ENCODE measurements around the gene GSPT1.

The GSPT1 gene

GRCh38 chr16:11909653-11910545 lies 5.9 kb downstream of the GSPT1 start:
- DNase-seq, result no peak

GRCh38 chr16:11907160-11907970 lies 8.4 kb downstream of the GSPT1 start:
- DNase-seq, result no peak

GRCh38 chr16:11903906-11904305 lies 11.8 kb downstream of the GSPT1 start:
- no peak for DNase-seq

GRCh38 chr16:11901091-11901490 lies 14.7 kb downstream of the GSPT1 start:
- peak; percentile 23 for DNase-seq

- no peak for DNase-seq
Observed at GRCh38 chr16:11896486-11897176, 19.1 kb downstream of the GSPT1 start.

GRCh38 chr16:11893571-11893970 lies 22.2 kb downstream of the GSPT1 start:
- no peak for DNase-seq

- no peak for DNase-seq
Observed at GRCh38 chr16:11892761-11893160, 23.0 kb downstream of the GSPT1 start.

- no peak for DNase-seq
Observed at GRCh38 chr16:11890231-11890965, 25.4 kb downstream of the GSPT1 start.

- no peak for DNase-seq
Observed at GRCh38 chr16:11886881-11887280, 28.9 kb downstream of the GSPT1 start.

DNA sequence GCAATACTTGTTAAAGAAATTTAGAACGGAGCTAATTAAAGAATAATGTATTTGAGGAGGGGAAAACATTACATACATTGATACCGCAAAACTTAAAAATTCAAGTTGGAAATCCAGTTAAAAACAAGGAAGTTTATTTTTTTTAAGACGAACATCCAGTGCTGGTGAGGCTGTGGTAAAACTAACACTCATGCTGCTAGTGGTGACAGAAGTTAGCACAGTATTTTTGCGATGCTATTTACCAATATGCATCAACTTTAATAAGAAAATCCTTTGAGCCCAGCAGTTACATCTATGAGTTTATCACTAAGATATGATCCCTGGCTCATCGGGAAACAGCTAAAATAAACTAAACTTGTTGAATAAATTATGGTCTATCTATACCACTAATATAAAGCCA lies 31.7 kb downstream of the GSPT1 start:
- DNase-seq, result no peak

GRCh38 chr16:11880007-11880406 lies 35.7 kb downstream of the GSPT1 start:
- no peak for DNase-seq

GRCh38 chr16:11877374-11877773 lies 38.4 kb downstream of the GSPT1 start:
- no peak for DNase-seq

- DNase-seq, result no peak
Observed at GRCh38 chr16:11876306-11876705, 39.5 kb downstream of the GSPT1 start.

DNA sequence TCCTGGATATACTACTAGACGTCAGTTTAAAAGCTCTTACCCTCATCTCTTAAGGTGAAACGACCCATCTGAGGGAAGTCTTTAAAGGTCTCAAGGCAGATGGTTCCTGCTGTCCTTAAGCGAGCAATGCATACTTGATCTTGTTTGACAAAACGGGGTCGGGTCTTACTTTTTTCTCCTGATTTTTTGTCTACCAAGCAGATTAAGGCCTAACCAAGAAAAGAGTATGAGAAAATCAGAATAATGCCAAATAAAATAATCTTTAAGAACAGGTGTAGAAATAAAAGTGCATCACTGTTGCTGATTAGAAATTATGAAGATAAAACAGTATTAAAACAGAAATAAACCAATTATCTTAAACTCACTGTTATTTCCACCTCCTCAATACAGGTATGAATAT lies 40.0 kb downstream of the GSPT1 start:
- DNase-seq, result no peak

- no peak for DNase-seq
Observed at GRCh38 chr16:11871193-11871592, 44.6 kb downstream of the GSPT1 start.

DNA sequence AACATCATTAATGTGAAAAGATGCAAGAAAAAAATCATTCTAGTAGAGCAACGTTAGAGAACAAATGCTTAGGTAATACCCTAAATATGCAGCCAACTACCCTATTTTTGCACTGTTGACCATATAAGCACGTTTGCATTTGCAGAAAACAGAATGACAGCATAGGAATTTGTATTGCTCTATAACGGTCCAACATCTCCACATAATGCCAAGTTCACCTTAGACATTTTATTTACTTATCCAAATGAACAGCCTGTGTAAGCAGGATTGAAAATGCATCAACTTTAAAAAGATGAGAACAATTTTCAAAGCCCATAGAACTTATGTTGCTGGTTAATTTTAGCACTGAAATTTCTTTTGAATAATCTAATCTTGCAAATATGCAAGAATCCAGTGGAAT lies 45.4 kb downstream of the GSPT1 start:
- DNase-seq, result no peak

GRCh38 chr16:11869353-11870228 lies 46.2 kb downstream of the GSPT1 start:
- DNase-seq, result no peak

DNA sequence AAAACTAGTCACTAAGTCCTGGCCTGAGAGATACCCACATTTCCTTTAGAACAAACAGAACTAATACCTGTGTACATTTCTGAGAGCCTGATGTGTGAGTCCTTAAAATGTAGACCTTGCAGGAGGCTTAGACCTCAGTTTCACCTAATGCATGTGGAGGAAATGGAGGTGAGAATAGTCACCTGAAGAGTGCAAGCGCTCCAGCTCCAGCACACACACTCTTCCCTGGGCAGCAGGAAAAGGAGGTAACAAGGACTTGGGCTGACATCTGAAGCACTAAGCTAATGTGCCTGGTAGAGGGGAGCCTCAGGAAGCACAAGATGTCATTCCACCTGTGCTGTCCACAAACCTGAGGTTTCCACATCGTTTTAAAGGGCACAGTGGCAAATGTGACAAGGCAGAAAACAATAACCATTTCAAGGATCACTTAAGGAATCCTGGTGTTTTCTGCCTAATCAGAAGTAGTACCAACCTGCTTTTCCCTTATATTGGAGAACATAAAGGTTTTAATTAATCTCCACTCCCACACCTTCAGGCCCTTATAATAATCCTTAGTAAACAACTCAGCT lies 47.3 kb downstream of the GSPT1 start:
- no peak for DNase-seq

GRCh38 chr16:11862489-11862888 lies 53.3 kb downstream of the GSPT1 start:
- no peak for DNase-seq

DNA sequence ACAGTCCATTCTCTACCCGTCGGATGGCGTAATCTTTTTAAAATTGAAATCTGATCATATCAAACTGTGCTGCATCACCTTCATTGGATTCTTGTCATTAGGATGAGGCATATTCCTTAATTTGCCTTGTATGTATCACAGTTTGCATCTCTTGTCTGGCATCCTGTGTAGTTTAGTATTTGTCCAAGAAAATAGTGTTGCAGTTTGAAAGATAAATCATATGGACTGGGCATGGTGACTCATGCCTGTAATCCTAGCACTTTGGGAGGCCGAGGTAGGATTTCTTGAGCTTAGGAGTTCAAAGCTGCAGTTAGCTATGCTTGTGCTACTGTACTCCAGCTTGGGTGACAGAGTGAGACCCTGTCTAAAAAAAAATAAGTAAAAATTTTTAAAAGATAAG lies 58.6 kb downstream of the GSPT1 start:
- DNase-seq, result no peak

- no peak for DNase-seq
Observed at GRCh38 chr16:11852092-11852809, 63.5 kb downstream of the GSPT1 start.
